CD4-positive, alpha-beta T cell treated with Interleukin-17A for 1 hour (primary cell): ENCODE results near the gene LONRF2.
"Not testable (repeated sequence)": the region's sequence is repeated elsewhere in the genome, so short reads cannot be mapped to it uniquely, and the experiment has no call there.

Experiments used
- DNase-seq: peaks from one replicate; pipeline ENCODE4 v3.0.0-alpha.2; 2020

LONRF2 gene

DNA sequence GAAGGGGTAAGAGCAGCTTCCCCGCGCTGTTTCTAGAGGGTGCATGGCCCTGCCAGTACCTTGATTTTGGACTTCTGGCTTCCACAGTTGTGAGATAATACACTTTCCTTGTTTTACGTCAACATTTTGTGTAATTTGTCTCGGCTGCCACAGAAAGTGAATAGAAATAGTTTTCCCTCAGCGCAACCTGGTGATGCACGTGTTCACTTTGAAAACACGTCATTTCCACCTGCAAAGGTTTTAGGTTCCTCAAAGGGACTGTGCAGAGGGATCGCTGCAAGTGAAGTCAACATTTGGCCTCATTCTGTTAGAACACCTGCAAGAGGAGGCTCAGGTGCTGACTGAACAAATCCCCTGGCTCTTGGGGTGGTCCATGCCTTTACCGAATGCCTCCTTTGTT is 71.7 kb downstream of the LONRF2 start:
- no peak for DNase-seq

DNA sequence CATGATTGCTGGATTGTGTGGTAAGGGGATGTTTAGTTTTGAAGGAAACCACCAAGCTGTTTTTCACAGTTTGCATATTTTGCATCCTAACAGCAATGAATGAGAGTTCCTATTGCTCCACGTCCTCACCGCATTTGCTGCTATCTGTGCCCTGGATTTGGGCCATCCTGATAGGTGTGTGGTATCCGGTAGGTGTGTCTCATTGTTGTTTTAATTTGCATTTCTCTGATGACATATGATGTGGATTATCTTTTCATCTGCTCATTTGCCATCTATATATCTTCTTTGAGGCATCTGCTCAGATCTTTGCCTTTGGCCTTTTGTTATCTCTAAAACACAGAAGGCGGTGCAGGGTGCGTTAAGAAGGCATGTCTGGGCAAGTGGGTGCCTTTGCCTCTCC is 73.3 kb downstream of the LONRF2 start:
- no peak for DNase-seq

DNA sequence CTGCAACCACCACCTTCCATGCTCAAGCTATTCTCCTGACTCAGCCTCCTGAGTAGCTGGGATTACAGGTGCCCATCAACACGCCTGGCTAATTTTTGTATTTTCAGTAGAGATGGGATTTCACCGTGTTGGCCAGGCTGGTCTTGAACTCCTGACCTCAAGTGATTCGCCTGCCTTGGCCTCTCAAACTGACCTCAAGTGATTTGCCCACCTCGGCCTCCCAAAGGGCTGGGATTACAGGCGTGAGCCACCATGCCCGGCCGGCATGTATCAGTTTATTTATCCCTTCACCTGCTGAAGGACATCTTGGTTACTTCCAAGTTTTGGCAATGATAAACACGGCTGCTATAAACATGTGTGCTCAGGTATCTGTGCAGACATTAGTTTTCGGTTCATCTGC is 73.7 kb downstream of the LONRF2 start:
- not testable (repeated sequence) for DNase-seq

DNA sequence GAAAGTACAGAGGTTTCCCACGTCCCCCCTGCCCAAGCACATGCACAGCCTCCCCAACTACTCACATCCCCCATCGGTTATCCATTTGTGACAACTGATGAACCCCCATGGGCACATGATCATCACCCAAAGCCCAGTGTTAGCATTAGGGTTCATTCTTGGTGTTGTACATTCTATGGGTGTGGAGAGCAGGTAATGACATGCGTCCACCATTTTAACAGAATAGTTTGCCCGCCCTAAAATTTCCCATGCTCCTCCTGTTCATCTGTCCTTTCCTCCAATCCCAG is 74.3 kb downstream of the LONRF2 start:
- no peak for DNase-seq

DNA sequence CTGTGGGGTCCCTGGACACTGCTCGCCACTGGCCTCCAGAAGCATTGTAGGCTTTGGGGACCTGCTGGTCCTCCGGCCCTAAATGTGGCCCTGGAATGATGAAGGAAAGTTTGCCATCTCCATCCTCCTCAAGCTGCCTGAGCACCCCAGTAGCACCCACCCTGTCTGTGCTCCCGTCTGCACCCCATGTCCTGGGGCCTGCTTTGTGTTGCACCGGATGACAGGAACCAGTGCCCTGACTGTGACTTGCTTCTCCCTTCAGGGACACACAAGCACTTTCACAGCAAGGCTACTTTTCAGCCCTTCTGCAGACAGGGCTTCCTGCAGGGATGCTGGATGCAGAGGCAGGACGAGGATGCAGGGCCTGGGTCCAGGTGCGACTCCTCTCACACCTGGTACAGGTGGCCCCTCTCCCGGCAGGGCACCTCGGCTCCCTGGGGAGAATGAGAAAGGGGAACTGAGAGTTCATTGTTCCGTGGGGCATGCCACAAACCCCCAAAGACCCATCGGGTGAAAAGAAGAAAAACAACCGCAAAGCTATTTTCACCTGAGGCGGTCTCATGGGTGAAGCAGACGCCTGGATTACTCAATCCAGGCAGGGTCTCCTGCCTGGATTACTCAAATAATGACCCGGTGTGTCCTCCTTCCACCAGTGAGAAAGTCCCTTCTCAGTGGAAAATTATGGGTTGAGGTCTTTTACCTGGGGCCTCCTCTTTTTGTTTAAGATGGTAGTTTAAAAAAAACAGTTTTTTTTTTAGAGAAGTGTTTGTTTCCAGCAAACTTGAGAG is 74.9 kb downstream of the LONRF2 start:
- no peak for DNase-seq

DNA sequence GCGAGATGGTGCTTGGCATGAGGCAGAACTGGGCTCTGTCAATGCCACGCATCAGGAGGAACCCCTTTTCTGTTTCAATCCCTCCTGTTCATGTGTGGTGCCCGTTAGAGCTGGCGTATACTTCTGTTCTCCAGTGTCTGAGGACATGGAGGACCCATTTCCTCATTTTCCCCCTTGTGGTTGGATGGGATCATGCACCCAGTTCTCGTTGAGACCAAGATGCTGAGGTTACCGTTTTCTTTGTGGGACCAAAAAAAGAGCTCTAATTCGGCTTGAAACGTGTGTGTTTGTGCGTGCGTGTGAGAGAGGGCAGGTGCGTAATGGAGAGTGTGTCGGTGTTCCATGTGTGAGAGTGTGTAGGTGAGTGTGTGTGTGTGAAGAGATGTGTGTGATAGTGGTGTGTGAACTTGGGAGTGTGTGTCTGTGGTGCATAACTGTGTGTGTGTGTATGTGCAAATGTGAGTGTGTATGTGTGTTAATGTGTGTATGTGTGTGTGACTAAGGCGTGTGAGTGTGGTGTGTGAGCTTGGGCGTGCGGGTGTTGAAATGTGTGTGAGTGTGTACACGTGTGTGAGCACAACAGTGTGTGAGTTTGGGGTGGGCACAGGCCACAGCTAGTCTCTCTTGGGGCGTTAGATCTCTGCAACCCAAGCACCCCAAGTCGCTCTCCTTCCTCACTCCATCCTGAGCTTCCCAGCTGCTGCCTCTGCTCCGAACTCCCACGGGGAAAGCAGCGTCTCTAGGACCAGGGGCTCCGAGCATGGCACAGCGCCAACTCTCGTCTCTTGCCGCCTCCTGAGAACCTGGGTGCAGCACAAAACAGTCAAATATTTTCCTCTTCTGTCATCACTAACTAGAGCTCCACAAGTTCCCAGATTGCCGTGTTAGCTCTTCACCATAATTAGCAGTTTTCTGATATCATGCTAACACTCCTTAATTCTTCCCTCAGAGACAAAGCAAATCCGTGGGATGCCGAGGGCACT is 75.8 kb downstream of the LONRF2 start:
- peak; percentile 12 for DNase-seq

DNA sequence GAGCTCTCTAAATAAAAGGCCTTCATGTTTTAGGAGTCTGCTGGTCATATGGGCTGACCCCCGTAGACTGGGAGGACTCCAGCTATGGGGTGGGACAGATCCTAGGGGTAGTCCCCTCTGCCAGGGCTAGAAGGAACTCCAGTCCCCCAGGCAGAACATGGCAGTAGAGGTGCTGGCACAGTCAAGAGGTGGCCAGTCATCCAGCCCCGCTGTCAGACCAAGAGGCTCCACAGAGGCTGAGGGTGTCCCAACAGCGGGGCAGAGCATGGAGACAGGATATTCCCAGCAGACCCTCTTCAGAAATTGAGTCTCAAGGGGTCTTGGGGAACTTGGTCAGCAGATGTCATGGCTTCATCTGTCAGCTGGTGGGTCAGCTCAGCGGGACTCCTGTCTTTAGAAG is 76.6 kb downstream of the LONRF2 start:
- no peak for DNase-seq

DNA sequence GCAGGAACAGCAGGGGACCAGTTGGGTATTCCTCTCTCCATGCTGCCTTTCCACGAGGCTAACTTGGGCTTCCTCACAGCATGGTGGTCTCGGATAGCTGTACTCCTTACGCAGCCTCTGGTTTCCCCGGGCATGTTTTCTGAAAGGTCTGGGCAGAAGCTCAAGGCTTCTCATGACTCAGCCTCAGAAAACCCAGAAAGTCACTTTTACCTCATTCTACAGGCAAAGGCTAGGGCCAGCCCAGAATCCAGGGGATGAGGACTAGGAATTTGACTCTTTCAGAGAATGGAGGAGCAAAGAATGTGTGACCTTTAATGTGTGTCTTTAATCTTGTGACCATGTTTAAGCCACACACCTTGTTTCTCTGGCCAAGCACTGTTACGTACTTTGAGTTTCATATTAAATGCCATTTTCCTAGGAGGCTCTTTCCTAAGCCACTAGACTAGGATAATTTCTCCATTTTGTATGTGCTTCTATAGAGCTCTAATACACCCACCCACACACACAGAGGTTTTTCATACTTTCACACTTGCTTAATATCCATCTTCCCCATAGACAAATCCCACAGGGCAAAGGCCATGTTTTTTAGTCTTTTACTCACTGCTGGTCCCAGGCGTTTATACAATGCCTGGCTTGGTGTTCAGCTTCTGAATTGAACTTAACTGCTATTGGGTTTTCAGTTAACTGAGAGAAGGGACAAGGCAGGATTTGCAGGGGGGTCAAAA is 77.3 kb downstream of the LONRF2 start:
- no peak for DNase-seq

DNA sequence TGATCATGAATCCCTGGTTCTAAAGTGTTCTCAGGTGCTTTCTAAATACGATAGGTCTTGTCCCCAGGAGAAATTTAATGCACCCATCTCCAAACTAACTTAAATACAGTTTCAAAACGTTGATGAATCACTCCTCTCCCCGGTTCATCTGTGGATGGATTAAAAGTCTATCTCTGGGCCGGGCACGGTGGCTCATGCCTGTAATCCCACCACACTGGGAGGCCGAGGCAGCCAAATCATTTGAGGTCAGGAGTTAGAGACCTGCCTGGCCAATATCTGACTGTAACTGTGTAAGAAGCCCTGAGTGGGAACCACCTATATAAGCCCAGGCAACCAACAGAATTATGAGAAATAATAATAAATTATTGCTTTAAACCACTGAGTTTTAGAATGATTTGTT is 78.7 kb downstream of the LONRF2 start:
- DNase-seq: no peak

DNA sequence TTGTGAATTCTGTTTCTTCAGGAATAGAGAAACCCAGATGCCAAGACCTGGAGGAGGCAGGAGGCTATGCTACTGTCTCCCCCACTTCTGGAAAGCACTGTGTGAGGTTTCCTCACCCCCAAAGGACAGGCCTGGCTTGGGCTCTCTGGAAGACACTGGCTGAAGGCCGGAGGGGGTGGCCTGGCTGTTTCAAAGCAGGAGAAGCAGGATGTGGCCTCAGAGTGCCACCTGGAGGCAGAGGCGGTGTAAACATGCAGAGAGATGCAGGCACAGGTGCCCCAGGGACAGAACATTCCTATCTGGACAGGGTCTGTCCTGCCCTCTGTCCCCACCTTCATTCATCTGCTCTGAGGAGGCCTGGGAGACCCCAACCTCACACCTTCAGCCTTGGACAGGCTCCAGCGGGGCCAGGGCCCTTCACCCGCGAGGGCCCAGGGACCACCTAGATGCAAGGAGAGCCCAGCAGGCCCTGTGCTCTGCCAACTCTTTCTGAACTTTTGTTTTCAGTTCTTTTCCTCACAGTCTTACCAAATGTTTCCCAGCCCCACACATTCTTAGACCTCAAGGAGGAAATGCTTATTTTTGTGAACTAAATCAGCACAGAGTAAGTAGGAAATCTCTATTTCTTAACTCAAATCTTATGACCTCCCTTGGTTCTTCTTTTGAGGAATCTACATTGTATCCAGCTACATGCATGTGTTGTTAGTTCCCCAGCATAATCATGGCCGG is 79.2 kb downstream of the LONRF2 start:
- peak; percentile 35 for DNase-seq

DNA sequence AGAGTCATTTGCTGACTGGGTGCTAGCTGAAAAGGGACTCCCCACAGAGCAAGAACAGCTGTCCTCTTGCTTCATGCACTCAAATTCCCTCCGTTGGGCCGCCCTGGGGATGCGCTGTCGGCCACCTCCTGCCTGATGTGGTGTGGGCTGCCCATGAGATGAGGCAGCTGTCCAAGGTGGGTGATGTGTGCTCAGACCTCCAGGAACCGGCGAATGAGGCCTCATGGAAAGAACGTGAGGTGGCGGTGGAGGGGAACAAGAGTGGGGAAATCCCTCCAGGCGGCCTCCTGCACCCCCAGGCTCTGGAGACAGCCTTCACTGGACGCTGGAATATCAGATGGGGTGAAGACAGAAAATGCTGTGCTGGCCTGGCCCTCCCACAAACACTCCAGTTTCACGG is 79.8 kb downstream of the LONRF2 start:
- no peak for DNase-seq

DNA sequence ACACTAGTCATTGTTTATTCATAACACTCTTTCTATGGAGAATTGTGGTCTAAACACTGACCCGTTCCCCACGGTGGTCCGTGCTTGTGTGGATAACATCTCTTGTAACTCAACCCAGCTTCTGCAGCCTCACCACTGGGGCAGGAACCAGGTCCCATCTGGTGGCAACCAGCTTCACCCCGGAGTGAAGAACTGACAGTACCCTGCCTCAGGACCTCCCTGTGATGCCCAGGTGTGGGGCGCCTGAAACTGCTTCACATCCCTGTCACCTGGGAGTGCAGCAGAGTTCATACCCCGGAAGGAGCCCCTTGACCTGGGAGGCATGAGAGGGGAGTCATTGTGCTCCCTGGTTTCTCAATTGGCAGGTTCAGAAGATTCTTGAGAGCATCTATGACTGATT is 81.1 kb downstream of the LONRF2 start:
- no peak for DNase-seq

DNA sequence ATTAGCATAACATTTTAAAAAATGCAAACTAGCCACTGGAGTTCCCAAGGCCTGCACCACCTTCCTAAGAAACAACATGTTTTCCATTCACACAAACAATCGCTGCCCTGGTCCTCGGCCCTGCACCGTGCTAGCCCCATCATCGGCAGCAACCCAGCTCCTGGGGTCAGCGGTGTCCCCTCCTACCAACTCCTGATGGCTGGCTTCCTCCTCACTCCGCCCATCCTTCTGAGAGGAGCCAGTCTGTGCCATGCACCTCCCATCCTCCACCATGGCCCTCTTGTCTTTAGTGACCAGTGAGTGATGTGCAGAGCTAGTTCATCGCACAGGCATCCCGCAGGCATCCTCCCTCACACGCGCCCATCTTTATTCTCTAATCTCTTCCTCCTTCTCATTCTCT is 81.9 kb downstream of the LONRF2 start:
- no peak for DNase-seq

DNA sequence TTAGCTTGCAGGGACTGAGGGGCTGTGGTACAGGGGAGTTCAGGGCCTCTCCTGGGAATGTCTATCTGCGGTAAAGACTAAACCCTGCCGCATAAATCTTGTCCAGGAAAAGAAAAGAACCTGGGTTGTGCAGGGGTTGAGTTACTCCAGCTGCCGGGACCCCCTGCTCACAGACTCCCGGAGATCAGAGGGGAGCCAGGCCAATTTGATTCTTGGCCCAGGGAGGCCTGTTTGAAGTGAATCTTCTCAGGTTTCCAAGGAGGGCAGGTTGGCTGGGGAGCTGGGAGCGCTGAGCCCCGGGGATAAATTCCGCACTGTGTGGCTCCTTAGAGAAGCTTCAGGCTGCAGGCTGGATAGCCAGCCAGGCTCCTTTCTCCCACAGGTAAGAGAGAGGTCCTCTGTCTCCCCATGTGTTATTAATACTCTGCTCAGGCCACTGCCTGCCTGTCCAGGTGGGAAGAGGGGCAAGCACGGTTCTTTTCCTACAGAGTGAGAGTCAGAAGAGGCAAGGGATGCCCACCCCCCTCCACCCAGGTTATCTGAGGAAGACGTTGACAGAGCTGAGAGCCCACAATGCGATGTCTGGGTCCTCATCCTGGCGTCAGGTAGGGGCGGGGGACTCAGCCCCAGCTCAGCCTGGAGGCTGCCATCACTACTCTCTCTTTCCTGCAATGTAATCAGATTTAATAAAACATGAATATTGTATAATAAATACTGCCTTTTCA is 82.7 kb downstream of the LONRF2 start:
- DNase-seq: no peak

DNA sequence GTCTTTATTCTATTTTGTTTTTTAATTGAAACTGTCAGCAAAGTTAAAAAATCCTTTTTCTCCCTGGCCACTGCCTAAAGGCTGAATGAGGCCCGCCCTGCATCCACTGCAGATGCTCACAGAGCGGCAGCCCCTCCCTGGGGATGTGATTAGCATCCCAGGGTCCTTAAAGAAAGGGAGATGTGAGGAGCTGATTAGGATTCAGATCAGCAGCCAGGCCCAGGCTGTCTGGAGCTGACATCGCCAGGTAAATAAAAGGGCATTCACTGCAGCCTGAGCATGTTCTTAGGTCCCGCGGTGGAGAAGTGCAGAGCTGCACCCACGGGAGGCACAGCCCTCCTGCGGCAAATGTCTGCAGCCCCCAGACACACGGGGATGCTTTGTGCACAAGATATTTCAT is 83.8 kb downstream of the LONRF2 start:
- no peak for DNase-seq

DNA sequence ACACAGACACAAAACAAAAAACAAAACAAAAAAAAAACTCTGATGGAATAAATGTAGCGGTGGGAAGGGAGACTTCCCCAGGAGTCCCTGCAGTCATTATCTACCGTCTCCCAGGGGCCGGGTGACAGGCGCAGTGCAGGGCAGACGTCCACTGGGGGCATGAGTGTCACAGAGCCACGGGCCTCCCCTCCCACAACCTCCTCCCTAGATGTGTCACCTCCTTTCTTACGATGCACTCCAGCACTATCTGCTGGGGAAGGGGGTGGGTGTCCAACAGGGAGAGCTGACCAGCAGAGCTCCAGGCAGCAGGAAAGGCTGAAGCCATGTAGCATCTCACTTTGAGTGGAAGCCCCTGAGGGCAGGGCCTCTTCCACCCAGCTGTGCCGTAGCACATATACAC is 84.5 kb downstream of the LONRF2 start:
- DNase-seq: no peak

DNA sequence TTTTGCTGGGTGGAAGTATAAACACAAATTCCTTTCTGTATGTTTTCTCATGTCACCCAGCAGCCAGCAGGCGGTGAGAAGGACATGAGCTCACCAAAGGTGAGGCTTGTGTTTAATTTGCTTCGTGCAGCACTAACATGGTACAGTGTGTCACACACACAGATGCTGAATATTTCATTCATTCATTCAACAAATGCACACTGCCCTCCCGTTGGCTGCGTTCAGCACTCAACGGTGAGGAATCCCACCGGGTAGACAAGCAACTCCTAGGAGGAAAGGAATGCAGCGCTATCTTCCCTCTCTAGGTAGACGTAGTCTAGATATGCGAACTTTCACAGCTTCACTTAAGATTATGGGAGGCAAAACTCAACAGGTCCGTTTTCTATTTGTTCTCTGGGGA is 85.1 kb downstream of the LONRF2 start:
- DNase-seq: no peak

DNA sequence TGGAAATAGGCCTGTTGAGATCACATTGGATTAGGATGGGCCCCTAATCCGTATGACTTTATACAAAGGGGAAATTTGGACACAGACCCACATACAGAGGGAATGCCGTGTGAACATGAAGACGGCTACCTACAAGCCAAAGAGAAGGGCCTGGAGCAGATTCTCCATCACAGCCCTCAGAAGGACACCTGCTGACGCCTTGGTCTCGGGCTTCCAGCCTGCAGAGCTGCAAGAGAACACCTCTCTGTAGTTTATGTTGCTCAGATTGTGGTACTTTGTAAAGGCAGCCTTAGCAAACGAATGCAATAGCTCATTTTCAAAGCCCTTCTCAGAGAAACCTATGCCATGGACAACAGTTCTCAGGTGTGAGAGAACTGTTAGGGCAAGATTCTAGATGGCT is 86.1 kb downstream of the LONRF2 start:
- DNase-seq: no peak

DNA sequence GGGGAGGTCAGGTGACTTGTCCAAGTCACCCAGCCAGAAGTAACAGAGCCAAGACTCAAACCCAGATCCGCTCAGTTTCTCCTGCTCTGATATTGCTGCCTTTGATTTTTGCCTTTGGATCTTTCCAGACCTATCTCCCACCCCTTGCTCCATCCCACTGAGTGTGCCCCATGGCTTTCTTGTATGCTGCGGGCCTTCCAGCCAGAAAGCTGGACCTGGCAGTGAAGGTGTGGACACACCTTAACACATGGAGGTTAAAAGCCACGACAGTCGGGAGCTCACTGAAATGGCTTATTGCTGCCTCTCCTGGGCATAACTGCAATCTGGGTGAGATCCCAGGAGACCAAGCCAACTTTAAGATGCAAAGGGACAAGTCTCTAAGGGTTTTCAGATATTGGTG is 86.7 kb downstream of the LONRF2 start:
- no peak for DNase-seq

DNA sequence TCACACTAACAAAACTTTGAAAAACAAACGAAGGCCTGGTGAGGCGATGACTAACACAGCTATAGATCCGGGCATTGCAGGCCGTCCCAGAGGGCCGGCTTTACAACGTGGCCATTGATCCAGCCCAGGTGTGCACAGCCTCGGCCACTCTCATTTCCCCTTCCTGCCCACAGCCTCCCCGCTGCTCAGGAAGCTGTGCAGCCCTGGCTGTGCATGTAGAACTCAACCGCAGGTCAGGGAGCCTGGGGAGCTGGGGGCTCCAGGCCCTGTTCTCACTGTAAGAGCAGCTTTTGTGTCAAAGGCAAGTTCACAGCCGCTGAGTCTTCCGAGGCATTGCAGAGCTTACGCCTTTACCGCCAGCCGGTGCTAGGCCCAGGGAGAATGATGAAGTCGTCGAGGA is 87.2 kb downstream of the LONRF2 start:
- peak; percentile 20 for DNase-seq

DNA sequence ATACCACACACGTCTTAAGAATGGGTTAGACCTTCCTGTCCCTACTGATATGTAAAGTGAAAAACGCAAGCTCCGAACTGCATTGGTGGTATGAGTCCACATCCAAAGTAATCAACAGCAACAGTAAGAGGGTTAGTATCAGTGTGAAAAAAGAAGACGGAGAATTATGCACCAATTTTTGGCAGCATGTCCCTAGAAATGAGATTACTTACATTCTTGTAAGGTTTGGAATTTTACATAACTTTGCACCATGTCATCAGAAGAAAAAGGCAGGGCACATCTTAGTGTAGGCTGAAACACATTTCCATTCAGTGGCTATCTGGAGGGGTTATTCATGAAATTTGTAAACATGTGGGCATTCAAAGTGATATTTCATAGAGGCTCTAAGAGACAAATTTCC is 88.2 kb downstream of the LONRF2 start:
- DNase-seq: no peak

DNA sequence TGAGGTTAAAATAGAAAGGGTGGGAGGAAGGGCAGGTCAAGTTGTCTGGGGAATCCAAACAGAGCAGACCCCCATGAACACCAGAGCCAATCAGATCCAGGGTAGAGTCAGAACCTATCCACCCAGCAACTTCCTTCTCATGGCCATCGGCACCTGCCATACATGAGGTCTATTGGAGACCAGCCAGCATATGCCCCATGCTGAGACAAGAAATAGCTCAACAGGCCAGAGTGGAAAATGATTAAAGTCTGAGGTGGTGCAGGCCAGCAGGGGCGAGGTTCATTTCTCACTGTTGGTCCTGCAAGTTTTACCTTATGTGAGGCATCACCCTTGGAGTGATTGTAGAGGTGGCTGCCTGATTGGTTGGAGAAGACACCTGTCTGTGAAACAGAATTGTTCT is 89.2 kb downstream of the LONRF2 start:
- DNase-seq: no peak
